HFFc6 (cell line): ENCODE data around the gene NEB. TPM values are rescaled to one million over a fixed set of nuclear protein-coding genes. Genes with fewer than 3 reads are reported as not detected.

ENCODE experiments used
- DNase-seq: peaks from one replicate; pipeline ENCODE4 v3.0.0-alpha.2; 2018
- H3K27ac Mint-ChIP-seq: 2 replicates; pipeline ENCODE4 v1.8.0; 2020; ENCODE audit warnings: mild to moderate bottlenecking, mixed read lengths
- H3K27me3 Mint-ChIP-seq: 2 replicates; pipeline ENCODE4 v1.8.0; 2021; ENCODE audit warnings: mild to moderate bottlenecking, moderate library complexity, mixed read lengths; ENCODE audit not compliant: insufficient read depth
- H3K36me3 Mint-ChIP-seq: 2 replicates; pipeline ENCODE4 v1.8.0; 2021; ENCODE audit warnings: low read depth, mixed read lengths
- H3K4me1 Mint-ChIP-seq: 2 replicates; pipeline ENCODE4 v1.8.0; 2020; ENCODE audit warnings: low read depth, mixed read lengths
- H3K4me3 Mint-ChIP-seq: 2 replicates; pipeline ENCODE4 v1.8.0; 2020; ENCODE audit warnings: mild to moderate bottlenecking, moderate library complexity, mixed read lengths
- H3K9me3 Mint-ChIP-seq: 2 replicates; pipeline ENCODE4 v1.8.0; 2020; ENCODE audit warnings: mild to moderate bottlenecking, mixed read lengths
- total RNA-seq, 6 experiments: library from RNA; stranded (reverse); fragmentation: NEBNext Ultra II Directional; extraction: Animal tissue kit (Norgen Biotek cat#: 25700); gene quantifications; 2 replicates in 1 of 6; 3 replicates in 5 of 6; pipeline ENCODE4 v1.2.3, GENCODE V29; 2021
- TF ChIP-seq, protein P1 (sequence below): fragments of 200-600 bp; sonication (generic); IDR thresholded peaks from 2 replicates; pipeline ENCODE4 v1.5.0; 2021; ENCODE audit warnings: antibody characterized with exemption, mild to moderate bottlenecking

The NEB gene
- total RNA-seq, 6 experiments from 2014 or later, result under 0.01 TPM; not detected in 5

DNA sequence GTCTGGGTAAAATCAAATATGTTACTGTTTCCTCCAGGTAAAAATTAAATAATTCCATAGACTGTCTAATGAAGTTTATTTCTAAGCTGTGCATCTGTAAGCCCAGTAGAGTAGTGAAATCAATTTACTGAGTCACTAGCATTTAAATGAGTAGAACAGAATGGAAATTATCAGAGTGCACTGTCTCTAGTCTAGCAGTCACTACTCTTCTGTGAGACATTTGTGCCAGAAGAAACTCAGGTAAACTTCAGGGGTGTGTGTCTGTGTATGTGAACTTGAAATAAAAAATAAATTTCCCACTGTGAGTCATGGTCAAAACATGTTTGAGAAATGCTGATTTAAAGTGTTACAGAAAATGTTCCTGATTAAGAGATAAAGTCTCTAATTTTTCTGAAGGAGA lies 178.2 kb downstream of the NEB start:
- Mint-ChIP-seq H3K4me1 (no peaks in the 10 kb centered on the region), H3K9me3 (no peaks in the 10 kb centered on the region), H3K27me3 (peaks cover 10% of the 10 kb centered on the region), H3K4me3 (no peak overlapping the region), H3K27ac (no peak overlapping the region), H3K36me3 (no peaks in the 10 kb centered on the region)
- DNase-seq, result no peak
- TF ChIP-seq, protein P1, sequence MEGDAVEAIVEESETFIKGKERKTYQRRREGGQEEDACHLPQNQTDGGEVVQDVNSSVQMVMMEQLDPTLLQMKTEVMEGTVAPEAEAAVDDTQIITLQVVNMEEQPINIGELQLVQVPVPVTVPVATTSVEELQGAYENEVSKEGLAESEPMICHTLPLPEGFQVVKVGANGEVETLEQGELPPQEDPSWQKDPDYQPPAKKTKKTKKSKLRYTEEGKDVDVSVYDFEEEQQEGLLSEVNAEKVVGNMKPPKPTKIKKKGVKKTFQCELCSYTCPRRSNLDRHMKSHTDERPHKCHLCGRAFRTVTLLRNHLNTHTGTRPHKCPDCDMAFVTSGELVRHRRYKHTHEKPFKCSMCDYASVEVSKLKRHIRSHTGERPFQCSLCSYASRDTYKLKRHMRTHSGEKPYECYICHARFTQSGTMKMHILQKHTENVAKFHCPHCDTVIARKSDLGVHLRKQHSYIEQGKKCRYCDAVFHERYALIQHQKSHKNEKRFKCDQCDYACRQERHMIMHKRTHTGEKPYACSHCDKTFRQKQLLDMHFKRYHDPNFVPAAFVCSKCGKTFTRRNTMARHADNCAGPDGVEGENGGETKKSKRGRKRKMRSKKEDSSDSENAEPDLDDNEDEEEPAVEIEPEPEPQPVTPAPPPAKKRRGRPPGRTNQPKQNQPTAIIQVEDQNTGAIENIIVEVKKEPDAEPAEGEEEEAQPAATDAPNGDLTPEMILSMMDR, result no peak

DNA sequence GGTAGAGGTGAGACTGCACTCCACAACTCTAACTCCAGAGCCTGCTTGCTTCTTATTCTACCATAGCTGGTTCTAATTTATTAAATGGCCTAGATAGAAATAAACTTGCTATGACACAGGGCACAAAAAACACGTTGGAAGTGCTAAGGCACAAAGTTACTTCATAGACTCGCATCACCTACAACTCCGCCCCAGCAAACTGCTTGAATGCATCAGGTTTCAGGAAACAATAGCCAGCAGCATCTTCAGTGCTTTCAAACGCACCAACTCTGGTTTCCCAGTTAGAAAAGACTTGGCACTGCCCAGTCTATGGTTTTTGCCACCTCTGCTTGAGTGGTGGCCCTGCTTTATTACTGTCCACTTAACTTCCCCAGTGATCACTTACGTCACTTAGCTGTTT lies 182.0 kb downstream of the NEB start:
- no peaks in the 10 kb centered on the region for H3K4me1 Mint-ChIP-seq
- no peaks in the 10 kb centered on the region for H3K36me3 Mint-ChIP-seq
- H3K27ac Mint-ChIP-seq, result no peak overlapping the region
- TF ChIP-seq, protein P1, result no peak
- DNase-seq, result no peak
- H3K27me3 Mint-ChIP-seq, result peaks cover 10% of the 10 kb centered on the region
- H3K9me3 Mint-ChIP-seq, result no peaks in the 10 kb centered on the region
- H3K4me3 Mint-ChIP-seq, result no peak overlapping the region

DNA sequence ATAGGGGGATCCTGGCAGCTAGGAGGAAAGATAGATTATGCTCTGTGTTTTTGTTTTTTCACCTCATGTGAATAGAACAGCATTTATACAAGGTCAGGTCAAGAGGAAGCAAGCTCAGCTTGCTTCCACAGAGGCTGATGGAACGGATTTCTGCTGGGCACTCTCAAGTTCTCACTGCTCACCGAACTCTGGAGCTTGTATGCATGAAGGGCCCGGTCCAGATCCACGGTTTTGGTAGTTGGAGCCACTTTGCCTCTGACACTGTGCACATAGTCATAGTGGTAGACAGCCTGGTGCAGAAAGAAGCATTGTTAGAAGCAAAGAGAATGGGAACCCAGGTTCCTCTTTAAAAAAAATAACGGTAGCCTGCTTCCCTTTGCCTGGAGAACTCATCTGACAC lies 182.7 kb downstream of the NEB start:
- TF ChIP-seq, protein P1, result no peak
- no peaks in the 10 kb centered on the region for H3K36me3 Mint-ChIP-seq
- no peak for DNase-seq
- H3K4me1 Mint-ChIP-seq, result no peaks in the 10 kb centered on the region
- H3K27ac Mint-ChIP-seq, result no peak overlapping the region
- H3K4me3 Mint-ChIP-seq, result no peak overlapping the region
- peaks cover 10% of the 10 kb centered on the region for H3K27me3 Mint-ChIP-seq
- no peaks in the 10 kb centered on the region for H3K9me3 Mint-ChIP-seq

DNA sequence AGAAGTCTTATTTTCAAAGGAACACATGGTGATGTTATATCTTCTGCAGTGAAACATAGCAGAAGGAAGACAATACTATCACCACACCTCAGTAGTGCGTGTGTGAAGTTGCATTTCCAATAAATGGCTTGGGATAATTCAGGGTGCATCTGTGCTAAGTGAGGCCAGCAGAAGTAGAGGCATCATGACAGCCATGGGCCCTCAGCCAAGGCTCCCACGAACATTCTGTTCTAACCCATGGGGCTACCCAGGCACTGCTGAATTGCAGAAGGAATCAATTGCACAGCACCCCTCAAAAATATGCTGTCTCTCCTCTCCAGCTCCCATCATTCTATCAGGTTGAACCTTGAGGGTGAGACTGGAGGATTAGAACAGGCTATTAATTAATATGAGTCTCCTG lies 185.1 kb downstream of the NEB start:
- Mint-ChIP-seq H3K36me3 (no peaks in the 10 kb centered on the region), H3K27ac (no peak overlapping the region), H3K27me3 (peaks cover 11% of the 10 kb centered on the region), H3K4me3 (no peak overlapping the region), H3K4me1 (no peaks in the 10 kb centered on the region), H3K9me3 (no peaks in the 10 kb centered on the region)
- TF ChIP-seq, protein P1, result no peak
- no peak for DNase-seq

DNA sequence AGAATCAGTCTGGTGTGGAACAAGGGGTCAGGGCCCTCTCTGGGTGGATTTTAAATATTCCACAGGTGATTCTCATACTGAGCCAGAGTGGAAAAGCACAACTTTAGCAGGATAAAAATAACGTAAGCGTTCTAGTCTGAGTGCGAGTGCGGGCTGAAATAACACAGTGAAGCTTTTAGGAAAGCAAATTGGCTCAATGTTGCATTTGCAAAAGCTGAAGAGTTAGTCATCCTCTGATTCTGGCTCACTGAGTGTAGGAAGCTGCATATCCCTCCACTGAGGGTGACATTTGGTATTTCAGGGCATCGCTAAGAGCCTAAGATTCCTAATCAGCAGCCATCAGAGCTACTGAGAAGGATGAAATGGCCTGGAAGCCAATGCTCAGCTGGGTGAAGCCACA lies 189.8 kb downstream of the NEB start:
- Mint-ChIP-seq H3K4me3 (no peak overlapping the region), H3K27me3 (peaks cover 5% of the 10 kb centered on the region), H3K36me3 (no peaks in the 10 kb centered on the region), H3K9me3 (no peaks in the 10 kb centered on the region), H3K27ac (no peak overlapping the region), H3K4me1 (no peaks in the 10 kb centered on the region)
- no peak for DNase-seq
- TF ChIP-seq, protein P1, result no peak

DNA sequence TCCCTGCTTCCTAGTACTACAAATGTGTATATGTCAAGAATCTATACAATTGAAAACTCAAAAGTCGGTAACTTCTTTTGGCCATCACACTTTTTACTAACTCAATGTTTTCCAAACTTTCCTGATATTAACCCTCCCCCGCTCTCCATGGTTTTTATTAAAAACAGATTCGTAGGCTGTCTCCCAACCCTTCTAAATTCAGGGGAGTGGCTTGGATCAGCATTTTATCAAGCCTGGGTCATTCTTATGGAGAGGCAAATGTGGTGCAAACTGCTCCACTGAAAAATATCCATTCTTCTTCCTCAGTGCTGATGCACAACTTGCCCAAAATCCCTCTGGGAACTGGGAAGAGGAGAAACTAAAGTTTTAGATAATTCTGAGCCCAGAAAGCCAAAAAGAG lies 190.4 kb downstream of the NEB start:
- H3K4me3 Mint-ChIP-seq, result no peak overlapping the region
- H3K4me1 Mint-ChIP-seq, result no peaks in the 10 kb centered on the region
- peaks cover 4% of the 10 kb centered on the region; the same call in 1 of the 2 replicates for H3K27me3 Mint-ChIP-seq
- TF ChIP-seq, protein P1, result no peak
- DNase-seq, result no peak
- no peaks in the 10 kb centered on the region for H3K9me3 Mint-ChIP-seq
- H3K36me3 Mint-ChIP-seq, result no peaks in the 10 kb centered on the region
- H3K27ac Mint-ChIP-seq, result no peak overlapping the region
